Activated naive CD8-positive, alpha-beta T cell treated with anti-CD3 and anti-CD28 coated beads, Interleukin-2, amount 50 U/mL, for 24 hours (primary cell): Measurements from ENCODE around the gene AFAP1L2.
A peak's percentile ranks its signal among the peaks of the same experiment; 100 is the strongest.
"Not testable (repeated sequence)": the region's sequence is repeated elsewhere in the genome, so short reads cannot be mapped to it uniquely, and the experiment has no call there.

ENCODE experiments used
- ATAC-seq: fragments of 150-1000 bp; cut with Tn5 transposase; one replicate; pipeline ENCODE4 v1.10.0; 2021
- DNase-seq: peaks from one replicate; pipeline ENCODE4 v3.0.0; 2021
- H3K27ac Mint-ChIP-seq: one replicate; pipeline ENCODE4 v1.8.0; 2021; ENCODE audit warnings: mild to moderate bottlenecking, mixed read lengths
- H3K27me3 Mint-ChIP-seq: one replicate; pipeline ENCODE4 v1.8.0; 2021; ENCODE audit warnings: mixed read lengths
- H3K36me3 Mint-ChIP-seq: one replicate; pipeline ENCODE4 v1.8.0; 2021; ENCODE audit warnings: low read depth, mixed read lengths
- H3K4me1 Mint-ChIP-seq: one replicate; pipeline ENCODE4 v1.8.0; 2021; ENCODE audit warnings: mixed read lengths
- H3K4me3 Mint-ChIP-seq: one replicate; pipeline ENCODE4 v1.8.0; 2021; ENCODE audit warnings: mild to moderate bottlenecking, moderate library complexity, mixed read lengths
- H3K9me3 Mint-ChIP-seq: one replicate; pipeline ENCODE4 v1.8.0; 2021; ENCODE audit warnings: mixed read lengths

Gene AFAP1L2

GRCh38 chr10:114349071-114349470 lies 55.2 kb downstream of the AFAP1L2 start:
- not testable (repeated sequence) for H3K4me3 Mint-ChIP-seq, DNase-seq, H3K27me3 Mint-ChIP-seq, ATAC-seq, H3K27ac Mint-ChIP-seq, H3K9me3 Mint-ChIP-seq, H3K36me3 Mint-ChIP-seq
- H3K4me1 Mint-ChIP-seq, result peaks cover 12% of the 10 kb centered on the region

GRCh38 chr10:114347791-114348190 lies 56.5 kb downstream of the AFAP1L2 start:
- peaks cover 12% of the 10 kb centered on the region for H3K4me1 Mint-ChIP-seq
- H3K27ac Mint-ChIP-seq, result no peak overlapping the region
- ATAC-seq, result no peak
- no peak overlapping the region for H3K4me3 Mint-ChIP-seq
- no peaks in the 10 kb centered on the region for H3K27me3 Mint-ChIP-seq
- H3K9me3 Mint-ChIP-seq, result no peaks in the 10 kb centered on the region
- no peak for DNase-seq
- no peaks in the 10 kb centered on the region for H3K36me3 Mint-ChIP-seq

- H3K36me3 Mint-ChIP-seq, result no peaks in the 10 kb centered on the region
- H3K4me1 Mint-ChIP-seq, result peaks cover 12% of the 10 kb centered on the region
- no peaks in the 10 kb centered on the region for H3K9me3 Mint-ChIP-seq
- no peak for DNase-seq
- peak; percentile 88 for ATAC-seq
- H3K27ac Mint-ChIP-seq, result peak overlapping the region; percentile 79
- no peaks in the 10 kb centered on the region for H3K27me3 Mint-ChIP-seq
- H3K4me3 Mint-ChIP-seq, result no peak overlapping the region
Measured at GRCh38 chr10:114347241-114347640, 57.1 kb downstream of the AFAP1L2 start.

- Mint-ChIP-seq H3K27me3 (no peaks in the 10 kb centered on the region), H3K27ac (peak overlapping the region; percentile 79), H3K4me3 (no peak overlapping the region), H3K36me3 (no peaks in the 10 kb centered on the region), H3K9me3 (no peaks in the 10 kb centered on the region), H3K4me1 (peaks cover 12% of the 10 kb centered on the region)
- DNase-seq, result no peak
- no peak for ATAC-seq
Measured at GRCh38 chr10:114346176-114347031, 57.9 kb downstream of the AFAP1L2 start.

- Mint-ChIP-seq H3K36me3 (no peaks in the 10 kb centered on the region), H3K4me3 (no peak overlapping the region), H3K9me3 (no peaks in the 10 kb centered on the region), H3K27ac (no peak overlapping the region), H3K4me1 (peaks cover 12% of the 10 kb centered on the region), H3K27me3 (no peaks in the 10 kb centered on the region)
- ATAC-seq (no peak), DNase-seq (no peak)
Measured at GRCh38 chr10:114345701-114346100, 58.6 kb downstream of the AFAP1L2 start.

- Mint-ChIP-seq H3K9me3 (no peaks in the 10 kb centered on the region), H3K36me3 (no peaks in the 10 kb centered on the region), H3K4me3 (no peak overlapping the region), H3K27ac (no peak overlapping the region), H3K27me3 (no peaks in the 10 kb centered on the region), H3K4me1 (peaks cover 12% of the 10 kb centered on the region)
- no peak for DNase-seq
- ATAC-seq, result no peak
Measured at GRCh38 chr10:114343623-114344505, 60.4 kb downstream of the AFAP1L2 start.

GRCh38 chr10:114342976-114343375 lies 61.3 kb downstream of the AFAP1L2 start:
- Mint-ChIP-seq H3K27ac (no peak overlapping the region), H3K4me3 (no peak overlapping the region), H3K36me3 (no peaks in the 10 kb centered on the region), H3K9me3 (no peaks in the 10 kb centered on the region), H3K4me1 (peaks cover 14% of the 10 kb centered on the region), H3K27me3 (no peaks in the 10 kb centered on the region)
- DNase-seq (no peak), ATAC-seq (no peak)

GRCh38 chr10:114340816-114341215 lies 63.5 kb downstream of the AFAP1L2 start:
- H3K4me1 Mint-ChIP-seq, result peaks cover 25% of the 10 kb centered on the region
- no peak for DNase-seq
- no peaks in the 10 kb centered on the region for H3K9me3 Mint-ChIP-seq
- no peak overlapping the region for H3K4me3 Mint-ChIP-seq
- no peaks in the 10 kb centered on the region for H3K36me3 Mint-ChIP-seq
- peaks cover 4% of the 10 kb centered on the region for H3K27me3 Mint-ChIP-seq
- H3K27ac Mint-ChIP-seq, result no peak overlapping the region
- ATAC-seq, result no peak

- DNase-seq (peak; percentile 56), ATAC-seq (peak; percentile 99)
- peaks cover 33% of the 10 kb centered on the region for H3K4me1 Mint-ChIP-seq
- H3K9me3 Mint-ChIP-seq, result no peaks in the 10 kb centered on the region
- peak overlapping the region; percentile 83 for H3K27ac Mint-ChIP-seq
- H3K36me3 Mint-ChIP-seq, result no peaks in the 10 kb centered on the region
- H3K4me3 Mint-ChIP-seq, result no peak overlapping the region
- H3K27me3 Mint-ChIP-seq, result peaks cover 17% of the 10 kb centered on the region
Measured at GRCh38 chr10:114337510-114338462, 66.5 kb downstream of the AFAP1L2 start.

GRCh38 chr10:114336823-114337509 lies 67.3 kb downstream of the AFAP1L2 start:
- H3K4me3 Mint-ChIP-seq, result no peak overlapping the region
- H3K4me1 Mint-ChIP-seq, result peaks cover 33% of the 10 kb centered on the region
- no peak for ATAC-seq
- no peaks in the 10 kb centered on the region for H3K9me3 Mint-ChIP-seq
- no peaks in the 10 kb centered on the region for H3K36me3 Mint-ChIP-seq
- peak overlapping the region; percentile 83 for H3K27ac Mint-ChIP-seq
- peaks cover 17% of the 10 kb centered on the region for H3K27me3 Mint-ChIP-seq
- DNase-seq, result no peak

GRCh38 chr10:114335614-114336013 lies 68.7 kb downstream of the AFAP1L2 start:
- H3K4me3 Mint-ChIP-seq, result no peak overlapping the region
- H3K27ac Mint-ChIP-seq, result no peak overlapping the region
- no peak for ATAC-seq

GRCh38 chr10:114334301-114334700 lies 70.0 kb downstream of the AFAP1L2 start:
- H3K4me1 Mint-ChIP-seq, result peaks cover 33% of the 10 kb centered on the region
- ATAC-seq, result no peak
- no peak overlapping the region for H3K4me3 Mint-ChIP-seq
- DNase-seq, result no peak
- peaks cover 17% of the 10 kb centered on the region for H3K27me3 Mint-ChIP-seq
- no peaks in the 10 kb centered on the region for H3K36me3 Mint-ChIP-seq
- H3K9me3 Mint-ChIP-seq, result no peaks in the 10 kb centered on the region
- H3K27ac Mint-ChIP-seq, result no peak overlapping the region

More at GRCh38 chr10:114335614-114336013, 68.7 kb downstream of the AFAP1L2 start:
- peaks cover 33% of the 10 kb centered on the region for H3K4me1 Mint-ChIP-seq
- no peak for DNase-seq
- peaks cover 17% of the 10 kb centered on the region for H3K27me3 Mint-ChIP-seq
- no peaks in the 10 kb centered on the region for H3K36me3 Mint-ChIP-seq
- H3K9me3 Mint-ChIP-seq, result no peaks in the 10 kb centered on the region

- not testable (repeated sequence) for DNase-seq, H3K9me3 Mint-ChIP-seq, H3K36me3 Mint-ChIP-seq, H3K4me3 Mint-ChIP-seq, H3K27ac Mint-ChIP-seq, ATAC-seq
- H3K4me1 Mint-ChIP-seq, result peaks cover 33% of the 10 kb centered on the region
- peaks cover 17% of the 10 kb centered on the region for H3K27me3 Mint-ChIP-seq
Measured at GRCh38 chr10:114333441-114333840, 70.9 kb downstream of the AFAP1L2 start.
